Hepatocyte (in vitro differentiated cells): Measurements from ENCODE around the gene PRPS1L1. TPM values are rescaled to one million over a fixed set of nuclear protein-coding genes. Genes with fewer than 3 reads are reported as not detected.

Experiments
- DNase-seq: peaks from one replicate; pipeline ENCODE4 v3.0.0-alpha.2; 2016; ENCODE audit warnings: low spot score
- H2AFZ ChIP-seq: fragments of 200-600 bp; sonication (generic); 2 replicates; pipeline ENCODE4 v1.6.0; 2016; ENCODE audit warnings: antibody characterized with exemption, mild to moderate bottlenecking
- H3K27ac ChIP-seq: fragments of 200-600 bp; sonication (generic); 2 replicates; pipeline ENCODE4 v1.5.1; 2016; ENCODE audit warnings: mild to moderate bottlenecking
- H3K27me3 ChIP-seq: fragments of 200-600 bp; sonication (generic); 2 replicates; pipeline ENCODE4 v1.6.1; 2016
- H3K36me3 ChIP-seq: fragments of 200-600 bp; sonication (generic); replicated peaks from 2 replicates; pipeline ENCODE4 v1.5.1; 2016; ENCODE audit warnings: low read depth; ENCODE audit not compliant: insufficient read depth
- H3K4me1 ChIP-seq: fragments of 200-600 bp; sonication (generic); 2 replicates; pipeline ENCODE4 v1.5.1; 2016; ENCODE audit warnings: mild to moderate bottlenecking, moderate library complexity; ENCODE audit not compliant: insufficient read depth
- H3K4me2 ChIP-seq: fragments of 200-600 bp; sonication (generic); 2 replicates; pipeline ENCODE4 v1.6.0; 2016
- H3K4me3 ChIP-seq: fragments of 200-600 bp; sonication (generic); 2 replicates; pipeline ENCODE4 v1.5.1; 2016; ENCODE audit warnings: mild to moderate bottlenecking
- H3K79me2 ChIP-seq: fragments of 200-600 bp; sonication (generic); 2 replicates; pipeline ENCODE4 v1.6.0; 2017; ENCODE audit warnings: mild to moderate bottlenecking
- H3K9me2 ChIP-seq: fragments of 200-600 bp; sonication (generic); replicated peaks from 2 replicates; pipeline ENCODE4 v1.6.0; 2017; ENCODE audit warnings: mild to moderate bottlenecking; ENCODE audit not compliant: insufficient read depth
- H3K9me3 ChIP-seq: fragments of 200-600 bp; sonication (generic); 2 replicates; pipeline ENCODE4 v1.5.1; 2016; ENCODE audit warnings: low read depth, mild to moderate bottlenecking
- H4K20me1 ChIP-seq: fragments of 200-600 bp; sonication (generic); 2 replicates; pipeline ENCODE4 v1.6.0; 2016; ENCODE audit warnings: mild to moderate bottlenecking; ENCODE audit not compliant: insufficient read depth, poor library complexity, severe bottlenecking
- EZH2 ChIP-seq: fragments of 200-600 bp; sonication (generic); IDR thresholded peaks from 2 replicates; pipeline ENCODE4 v1.6.1; 2016; ENCODE audit warnings: antibody characterized with exemption, mild to moderate bottlenecking, borderline replicate concordance
- EZH2phosphoT487 ChIP-seq: fragments of 200-600 bp; sonication (generic); IDR thresholded peaks from one replicate; pipeline ENCODE4 v1.6.1; 2018; ENCODE audit warnings: antibody characterized with exemption, mild to moderate bottlenecking, low read depth, moderate library complexity; ENCODE audit not compliant: unreplicated experiment, severe bottlenecking
- WGBS: methylation state at CpG from one replicate; pipeline ENCODE4 v1.1.6; 2016; ENCODE audit warnings: low lambda C conversion rate; ENCODE audit errors: missing lambda C conversion rate; 5-methylcytosine and 5-hydroxymethylcytosine counted together
- polyA plus RNA-seq: library from polyadenylated mRNA; unstranded; fragments of >200 nt; fragmentation: Nextera tagmentation; extraction: Ambion mirVana; gene quantifications from 2 replicates; pipeline ENCODE4 v1.2.1, GENCODE V29; 2016
- total RNA-seq: library from RNA; depleted of rRNA; stranded (reverse); fragments of >200 nt; gene quantifications from 2 replicates; pipeline ENCODE4 v1.2.3, GENCODE V29; 2014
- TF ChIP-seq, protein P1 (sequence below): fragments of 200-600 bp; sonication (generic); IDR thresholded peaks from 2 replicates; pipeline ENCODE4 v1.5.1; 2016; ENCODE audit warnings: antibody characterized with exemption, mild to moderate bottlenecking; ENCODE audit not compliant: poor library complexity

PRPS1L1 gene
- total and polyA plus RNA-seq, 2 experiments from 2014 or later = not detected

- Histone ChIP-seq H2AFZ (no peak overlapping the region), H3K9me2 (no peaks in the 10 kb centered on the region), H3K27me3 (no peaks in the 10 kb centered on the region), H3K27ac (no peak overlapping the region), H3K4me1 (no peaks in the 10 kb centered on the region), H3K4me3 (no peak overlapping the region), H4K20me1 (no peaks in the 10 kb centered on the region), H3K4me2 (no peak overlapping the region), H3K36me3 (no peaks in the 10 kb centered on the region), H3K79me2 (no peaks in the 10 kb centered on the region), H3K9me3 (no peaks in the 10 kb centered on the region)
- DNase-seq = no peak
- 33% methylated on average over 1 of the region's 1 CpG for WGBS
- TF ChIP-seq, protein P1, sequence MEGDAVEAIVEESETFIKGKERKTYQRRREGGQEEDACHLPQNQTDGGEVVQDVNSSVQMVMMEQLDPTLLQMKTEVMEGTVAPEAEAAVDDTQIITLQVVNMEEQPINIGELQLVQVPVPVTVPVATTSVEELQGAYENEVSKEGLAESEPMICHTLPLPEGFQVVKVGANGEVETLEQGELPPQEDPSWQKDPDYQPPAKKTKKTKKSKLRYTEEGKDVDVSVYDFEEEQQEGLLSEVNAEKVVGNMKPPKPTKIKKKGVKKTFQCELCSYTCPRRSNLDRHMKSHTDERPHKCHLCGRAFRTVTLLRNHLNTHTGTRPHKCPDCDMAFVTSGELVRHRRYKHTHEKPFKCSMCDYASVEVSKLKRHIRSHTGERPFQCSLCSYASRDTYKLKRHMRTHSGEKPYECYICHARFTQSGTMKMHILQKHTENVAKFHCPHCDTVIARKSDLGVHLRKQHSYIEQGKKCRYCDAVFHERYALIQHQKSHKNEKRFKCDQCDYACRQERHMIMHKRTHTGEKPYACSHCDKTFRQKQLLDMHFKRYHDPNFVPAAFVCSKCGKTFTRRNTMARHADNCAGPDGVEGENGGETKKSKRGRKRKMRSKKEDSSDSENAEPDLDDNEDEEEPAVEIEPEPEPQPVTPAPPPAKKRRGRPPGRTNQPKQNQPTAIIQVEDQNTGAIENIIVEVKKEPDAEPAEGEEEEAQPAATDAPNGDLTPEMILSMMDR = no peak
- TF ChIP-seq EZH2phosphoT487 = no peak
- no peak for TF ChIP-seq EZH2
Observed at GRCh38 chr7:18030758-18031157, 3.1 kb upstream of the PRPS1L1 start.

DNA sequence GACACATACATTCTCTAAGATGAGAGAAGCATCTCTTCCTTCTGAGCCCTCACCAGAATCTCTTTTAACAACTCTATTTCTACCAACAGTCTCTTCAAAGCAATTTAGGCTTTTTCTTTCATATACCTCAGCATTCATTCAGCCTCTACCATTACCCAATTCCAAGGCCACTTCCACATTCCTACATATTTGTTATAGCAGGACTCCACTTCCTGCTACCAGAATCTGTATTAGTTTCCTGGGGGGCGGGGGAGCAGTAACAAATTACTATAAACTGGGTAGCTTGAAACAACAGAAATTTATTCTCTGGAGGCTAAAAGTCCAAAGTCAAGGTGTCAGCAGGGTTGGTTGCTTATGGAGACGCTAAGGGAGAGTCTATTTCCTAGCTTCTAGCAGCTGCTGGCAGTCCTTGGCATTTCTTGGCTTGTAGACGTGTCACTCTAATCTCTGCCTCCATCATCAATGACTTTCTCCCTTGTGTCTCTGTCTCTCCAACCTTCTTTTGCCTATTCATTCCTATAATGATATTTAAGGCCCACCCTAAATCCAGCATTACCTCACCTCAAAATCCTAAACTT is 7.4 kb downstream of the PRPS1L1 start:
- Histone ChIP-seq H3K79me2 (no peaks in the 10 kb centered on the region), H2AFZ (no peak overlapping the region), H3K4me3 (no peak overlapping the region), H3K4me1 (peaks cover 3% of the 10 kb centered on the region), H3K27me3 (no peaks in the 10 kb centered on the region), H3K9me2 (no peaks in the 10 kb centered on the region), H3K27ac (peak overlapping the region; percentile 77), H3K4me2 (no peak overlapping the region), H3K36me3 (no peaks in the 10 kb centered on the region), H4K20me1 (no peaks in the 10 kb centered on the region), H3K9me3 (no peaks in the 10 kb centered on the region)
- TF ChIP-seq EZH2phosphoT487 (no peak), EZH2 (no peak)
- TF ChIP-seq, protein P1 = no peak
- 90% methylated on average over 3 of the region's 3 CpGs for WGBS
- no peak for DNase-seq

- 77% methylated on average over 1 of the region's 1 CpG for WGBS
Observed at GRCh38 chr7:18019555-18019954, 8.1 kb downstream of the PRPS1L1 start.

More at GRCh38 chr7:18019555-18019954, 8.1 kb downstream of the PRPS1L1 start:
- peak; percentile 21 for DNase-seq
- TF ChIP-seq EZH2 (no peak), EZH2phosphoT487 (no peak)
- TF ChIP-seq, protein P1 = no peak
- H3K4me1 ChIP-seq = peaks cover 3% of the 10 kb centered on the region
- no peak overlapping the region for H2AFZ ChIP-seq
- no peaks in the 10 kb centered on the region for H3K9me3 ChIP-seq
- peak overlapping the region; percentile 77 for H3K27ac ChIP-seq
- H3K27me3 ChIP-seq = no peaks in the 10 kb centered on the region
- no peak overlapping the region for H3K4me3 ChIP-seq
- no peaks in the 10 kb centered on the region for H3K36me3 ChIP-seq
- H4K20me1 ChIP-seq = no peaks in the 10 kb centered on the region
- H3K9me2 ChIP-seq = no peaks in the 10 kb centered on the region
- no peaks in the 10 kb centered on the region for H3K79me2 ChIP-seq
- H3K4me2 ChIP-seq = no peak overlapping the region
